Activated T-helper 2 cell treated with anti-CD3 and anti-CD28 coated beads, Interferon-gamma antibody, Interleukin-2, Interleukin-4, amounts not matched to agents 10 μg/mL and 5 μg/mL and 100 μg/mL, durations not matched to agents 14 hours and 24 hours and 36 hours (primary cell): ENCODE results near the gene RIMBP2. TPM values are rescaled to one million over a fixed set of nuclear protein-coding genes. Genes with fewer than 3 reads are reported as not detected.

Experiments
- DNase-seq: peaks from one replicate; pipeline ENCODE4 v3.0.0; 2021; ENCODE audit warnings: low spot score
- H3K27ac Mint-ChIP-seq: one replicate; pipeline ENCODE4 v1.8.0; 2021; ENCODE audit warnings: mixed read lengths
- H3K27me3 Mint-ChIP-seq: one replicate; pipeline ENCODE4 v1.8.0; 2021; ENCODE audit warnings: low read depth, mixed read lengths
- H3K36me3 Mint-ChIP-seq: one replicate; pipeline ENCODE4 v1.8.0; 2021; ENCODE audit warnings: low read depth, mixed read lengths
- H3K4me1 Mint-ChIP-seq: one replicate; pipeline ENCODE4 v1.8.0; 2021; ENCODE audit warnings: low read depth, mixed read lengths
- H3K4me3 Mint-ChIP-seq: one replicate; pipeline ENCODE4 v1.8.0; 2021; ENCODE audit warnings: low read depth, mild to moderate bottlenecking, moderate library complexity, mixed read lengths
- H3K9me3 Mint-ChIP-seq: one replicate; pipeline ENCODE4 v1.8.0; 2021; ENCODE audit warnings: mixed read lengths
- intact Hi-C: fragments of 100-400 bp; cut with micrococcal nuclease; formaldehyde crosslinking; loops from one replicate; pipeline ENCODE4 v1.15.1; 2023
- total RNA-seq: library from RNA; stranded (reverse); gene quantifications from 2 replicates; pipeline ENCODE4 v1.2.3, GENCODE V29; 2022

Gene RIMBP2
- total RNA-seq, 1 donor from 2014 or later, result not detected

- H3K4me3 Mint-ChIP-seq, result no peak overlapping the region
- no peaks in the 10 kb centered on the region for H3K4me1 Mint-ChIP-seq
- peaks cover 8% of the 10 kb centered on the region for H3K9me3 Mint-ChIP-seq
- intact Hi-C loops, result no loop called here
- no peaks in the 10 kb centered on the region for H3K36me3 Mint-ChIP-seq
- DNase-seq, result no peak
- no peak overlapping the region for H3K27ac Mint-ChIP-seq
- no peaks in the 10 kb centered on the region for H3K27me3 Mint-ChIP-seq
Measured at GRCh38 chr12:130665753-130666152, 50.3 kb downstream of the RIMBP2 start.

DNA sequence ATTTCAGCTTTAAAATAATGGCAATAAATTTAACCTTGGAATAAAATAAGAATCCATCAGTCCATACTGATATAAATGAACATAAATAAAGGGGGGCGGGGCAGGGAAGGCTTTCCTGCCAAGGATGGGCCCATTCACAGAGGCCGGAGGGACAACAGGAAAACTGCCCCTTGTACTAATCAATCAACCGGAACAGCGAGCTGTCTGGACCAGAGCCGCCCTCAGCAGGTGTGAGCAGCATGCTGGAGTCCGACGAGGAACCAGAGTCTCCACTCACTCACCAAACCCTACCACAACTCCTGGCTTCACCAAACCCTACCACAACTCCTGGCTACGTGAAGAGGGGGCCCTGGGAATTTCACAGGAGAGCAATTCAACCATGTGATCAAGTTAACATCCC is 51.3 kb downstream of the RIMBP2 start:
- no peak overlapping the region for H3K4me3 Mint-ChIP-seq
- DNase-seq, result no peak
- H3K9me3 Mint-ChIP-seq, result peaks cover 8% of the 10 kb centered on the region
- intact Hi-C loops, result no loop called here
- H3K27me3 Mint-ChIP-seq, result no peaks in the 10 kb centered on the region
- no peak overlapping the region for H3K27ac Mint-ChIP-seq
- no peaks in the 10 kb centered on the region for H3K4me1 Mint-ChIP-seq
- H3K36me3 Mint-ChIP-seq, result no peaks in the 10 kb centered on the region

- Mint-ChIP-seq H3K36me3 (no peaks in the 10 kb centered on the region), H3K4me3 (no peak overlapping the region), H3K27ac (no peak overlapping the region), H3K9me3 (peaks cover 8% of the 10 kb centered on the region), H3K27me3 (no peaks in the 10 kb centered on the region), H3K4me1 (no peaks in the 10 kb centered on the region)
- DNase-seq, result no peak
- intact Hi-C loops, result no loop called here
Measured at GRCh38 chr12:130664252-130664651, 51.8 kb downstream of the RIMBP2 start.

- no peak for DNase-seq
- Mint-ChIP-seq H3K9me3 (peaks cover 4% of the 10 kb centered on the region), H3K36me3 (no peaks in the 10 kb centered on the region), H3K4me1 (no peaks in the 10 kb centered on the region), H3K27me3 (no peaks in the 10 kb centered on the region), H3K27ac (no peak overlapping the region), H3K4me3 (no peak overlapping the region)
- intact Hi-C loops, result no loop called here
Measured at GRCh38 chr12:130663514-130663913, 52.6 kb downstream of the RIMBP2 start.

- H3K27me3 Mint-ChIP-seq, result no peaks in the 10 kb centered on the region
- H3K27ac Mint-ChIP-seq, result no peak overlapping the region
Measured at GRCh38 chr12:130661486-130662255, 54.4 kb downstream of the RIMBP2 start.

GRCh38 chr12:130661059-130661458 is 55.0 kb downstream of the RIMBP2 start:
- Mint-ChIP-seq H3K4me3 (no peak overlapping the region), H3K9me3 (no peaks in the 10 kb centered on the region), H3K27me3 (no peaks in the 10 kb centered on the region), H3K36me3 (no peaks in the 10 kb centered on the region), H3K27ac (no peak overlapping the region), H3K4me1 (no peaks in the 10 kb centered on the region)
- intact Hi-C loops, result no loop called here
- no peak for DNase-seq

More at GRCh38 chr12:130661486-130662255, 54.4 kb downstream of the RIMBP2 start:
- no peaks in the 10 kb centered on the region for H3K36me3 Mint-ChIP-seq
- intact Hi-C loops, result no loop called here
- no peak for DNase-seq
- no peak overlapping the region for H3K4me3 Mint-ChIP-seq
- no peaks in the 10 kb centered on the region for H3K4me1 Mint-ChIP-seq
- no peaks in the 10 kb centered on the region for H3K9me3 Mint-ChIP-seq

GRCh38 chr12:130658145-130658911 is 57.8 kb downstream of the RIMBP2 start:
- no peak for DNase-seq
- Mint-ChIP-seq H3K36me3 (no peaks in the 10 kb centered on the region), H3K9me3 (no peaks in the 10 kb centered on the region), H3K4me3 (no peak overlapping the region), H3K27me3 (no peaks in the 10 kb centered on the region), H3K4me1 (no peaks in the 10 kb centered on the region), H3K27ac (no peak overlapping the region)
- intact Hi-C loops, result no loop called here

GRCh38 chr12:130656411-130656810 is 59.7 kb downstream of the RIMBP2 start:
- Mint-ChIP-seq H3K4me3 (no peak overlapping the region), H3K27me3 (no peaks in the 10 kb centered on the region), H3K36me3 (no peaks in the 10 kb centered on the region), H3K4me1 (no peaks in the 10 kb centered on the region), H3K27ac (no peak overlapping the region), H3K9me3 (no peaks in the 10 kb centered on the region)
- intact Hi-C loops, result no loop called here
- no peak for DNase-seq

- no peak overlapping the region for H3K4me3 Mint-ChIP-seq
- H3K4me1 Mint-ChIP-seq, result no peaks in the 10 kb centered on the region
- no peak for DNase-seq
- no peaks in the 10 kb centered on the region for H3K27me3 Mint-ChIP-seq
- no peaks in the 10 kb centered on the region for H3K9me3 Mint-ChIP-seq
- intact Hi-C loops, result no loop called here
- H3K36me3 Mint-ChIP-seq, result no peaks in the 10 kb centered on the region
- no peak overlapping the region for H3K27ac Mint-ChIP-seq
Measured at GRCh38 chr12:130655881-130656280, 60.2 kb downstream of the RIMBP2 start.

DNA sequence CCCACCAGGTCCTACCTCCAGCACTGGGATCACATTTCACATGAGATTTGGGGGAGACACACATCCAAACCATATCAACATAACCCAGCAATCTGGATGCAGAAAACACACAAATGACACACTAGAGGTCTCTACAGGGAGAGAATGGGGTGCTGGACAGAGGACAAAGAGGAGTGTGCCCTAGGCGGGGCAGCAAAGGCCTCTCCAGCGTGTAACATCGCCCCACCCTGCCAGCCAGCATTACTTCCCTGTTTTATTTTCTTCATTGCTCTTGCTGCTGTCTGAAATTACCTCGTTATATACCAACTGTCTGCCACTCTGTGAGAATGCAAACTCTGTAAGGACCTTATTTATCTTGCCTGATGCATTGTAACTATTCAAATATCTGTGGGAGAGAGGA is 61.1 kb downstream of the RIMBP2 start:
- no peaks in the 10 kb centered on the region for H3K27me3 Mint-ChIP-seq
- H3K9me3 Mint-ChIP-seq, result no peaks in the 10 kb centered on the region
- no peaks in the 10 kb centered on the region for H3K36me3 Mint-ChIP-seq
- no peak overlapping the region for H3K27ac Mint-ChIP-seq
- intact Hi-C loops, result no loop called here
- no peak for DNase-seq
- no peaks in the 10 kb centered on the region for H3K4me1 Mint-ChIP-seq
- H3K4me3 Mint-ChIP-seq, result no peak overlapping the region

- intact Hi-C loops, result no loop called here
- no peak overlapping the region for H3K27ac Mint-ChIP-seq
Measured at GRCh38 chr12:130651188-130651959, 64.7 kb downstream of the RIMBP2 start.

GRCh38 chr12:130650131-130650530 is 66.0 kb downstream of the RIMBP2 start:
- no peaks in the 10 kb centered on the region for H3K9me3 Mint-ChIP-seq
- DNase-seq, result no peak
- H3K27ac Mint-ChIP-seq, result no peak overlapping the region
- H3K27me3 Mint-ChIP-seq, result no peaks in the 10 kb centered on the region
- H3K36me3 Mint-ChIP-seq, result no peaks in the 10 kb centered on the region
- intact Hi-C loops, result no loop called here
- no peak overlapping the region for H3K4me3 Mint-ChIP-seq
- no peaks in the 10 kb centered on the region for H3K4me1 Mint-ChIP-seq

More at GRCh38 chr12:130651188-130651959, 64.7 kb downstream of the RIMBP2 start:
- Mint-ChIP-seq H3K4me3 (no peak overlapping the region), H3K4me1 (no peaks in the 10 kb centered on the region), H3K9me3 (no peaks in the 10 kb centered on the region), H3K36me3 (no peaks in the 10 kb centered on the region), H3K27me3 (no peaks in the 10 kb centered on the region)
- DNase-seq, result no peak
